IMR-90 (cell line): ENCODE results near the gene ARF3. TPM values are rescaled to one million over a fixed set of nuclear protein-coding genes. Genes with fewer than 3 reads are reported as not detected.

ENCODE experiments used
- ATAC-seq: fragments of 200-7000 bp; cut with Tn5 transposase; 2 replicates; pipeline ENCODE4 v1.9.1; 2020; ENCODE audit warnings: low read depth, mild to moderate bottlenecking, moderate library complexity
- BruUV-seq: library from RNA; stranded (reverse); fragments of 400-500 nt; replicated peaks from 2 replicates; lab custom pipeline; 2021; lab: Mats Ljungman, UMichigan
- CTCF ChIA-PET: fragments of 300-600 bp; formaldehyde crosslinking; extraction: SDS; loops from one replicate; lab custom pipeline; 2021; ENCODE audit warnings: antibody characterized with exemption; lab: Yijun Ruan, JAX
- POLR2A ChIA-PET: fragments of 300-600 bp; sonication (Branson Sonifier 250); formaldehyde crosslinking; loops from one replicate; lab custom pipeline; 2022; ENCODE audit warnings: antibody characterized with exemption; ENCODE audit not compliant: unreplicated experiment; lab: Charles Lee
- DNase-seq: peaks from one replicate; pipeline ENCODE4 v3.0.0; 2013
- H2AFZ ChIP-seq: replicated peaks from 2 replicates; pipeline ENCODE3; 2013; ENCODE audit warnings: low read length, mild to moderate bottlenecking; ENCODE audit not compliant: poor library complexity
- H2AK5ac ChIP-seq: 2 replicates; pipeline ENCODE4 v1.6.1; 2013; ENCODE audit warnings: low read depth, low read length, inconsistent platforms
- H2AK9ac ChIP-seq: replicated peaks from 2 replicates; pipeline ENCODE3; 2013; ENCODE audit warnings: mild to moderate bottlenecking, low read depth, low read length, moderate library complexity; ENCODE audit not compliant: poor library complexity
- H2BK120ac ChIP-seq: 2 replicates; pipeline ENCODE4 v1.6.1; 2013; ENCODE audit warnings: low read depth, low read length, inconsistent platforms
- H2BK15ac ChIP-seq: 3 replicates; pipeline ENCODE4 v1.6.1; 2013; ENCODE audit warnings: low read depth, low read length, inconsistent platforms
- H2BK20ac ChIP-seq: 2 replicates; pipeline ENCODE4 v1.6.1; 2013; ENCODE audit warnings: low read depth, mild to moderate bottlenecking, inconsistent platforms, low read length, moderate library complexity
- H2BK5ac ChIP-seq: 2 replicates; pipeline ENCODE4 v1.6.1; 2013; ENCODE audit warnings: mild to moderate bottlenecking, low read depth, low read length, inconsistent platforms; ENCODE audit not compliant: poor library complexity, severe bottlenecking
- H3K14ac ChIP-seq: replicated peaks from 2 replicates; pipeline ENCODE4 v1.6.1; 2013; ENCODE audit warnings: low read depth, low read length, inconsistent platforms
- H3K18ac ChIP-seq: 2 replicates; pipeline ENCODE4 v1.6.1; 2013; ENCODE audit warnings: low read depth, low read length, control low read depth
- H3K23ac ChIP-seq: 2 replicates; pipeline ENCODE4 v1.6.1; 2013; ENCODE audit warnings: low read depth, low read length, inconsistent platforms
- H3K27ac ChIP-seq: 2 replicates; pipeline ENCODE4 v1.5.1; 2013; ENCODE audit warnings: mild to moderate bottlenecking, control low read depth, low read length; ENCODE audit not compliant: insufficient read depth
- H3K27me3 ChIP-seq: 2 replicates; pipeline ENCODE4 v1.6.1; 2013; ENCODE audit warnings: low read length; ENCODE audit not compliant: control insufficient read depth, insufficient read depth
- H3K36me3 ChIP-seq: 2 replicates; pipeline ENCODE4 v1.6.1; 2013; ENCODE audit warnings: low read length, mixed read lengths; ENCODE audit not compliant: control insufficient read depth, insufficient read depth
- H3K4ac ChIP-seq: 2 replicates; pipeline ENCODE4 v1.6.1; 2013; ENCODE audit warnings: low read depth, low read length, inconsistent platforms
- H3K4me1 ChIP-seq: 2 replicates; pipeline ENCODE4 v1.6.1; 2013; ENCODE audit warnings: low read length, mixed read lengths; ENCODE audit not compliant: control insufficient read depth, insufficient read depth
- H3K4me2 ChIP-seq: 2 replicates; pipeline ENCODE4 v1.6.1; 2013; ENCODE audit warnings: low read depth, mild to moderate bottlenecking, control low read depth, low read length, moderate library complexity
- H3K4me3 ChIP-seq: 2 replicates; pipeline ENCODE4 v1.5.1; 2013; ENCODE audit warnings: low read depth, mild to moderate bottlenecking, control low read depth, low read length, moderate library complexity; ENCODE audit not compliant: insufficient read depth
- H3K56ac ChIP-seq: 2 replicates; pipeline ENCODE4 v1.6.1; 2013; ENCODE audit warnings: low read length, inconsistent platforms; ENCODE audit not compliant: insufficient read depth; ENCODE audit errors: extremely low read depth
- H3K79me1 ChIP-seq, 2 experiments: 2 replicates each; pipeline ENCODE4 v1.6.1; 2013; ENCODE audit warnings: low read length in 2 of 2, inconsistent platforms in 1 of 2, low read depth in 1 of 2
- H3K9ac ChIP-seq: 2 replicates; pipeline ENCODE4 v1.6.1; 2013; ENCODE audit warnings: low read depth, low read length, control low read depth
- H3K9me1 ChIP-seq: 2 replicates; pipeline ENCODE4 v1.6.1; 2013; ENCODE audit warnings: low read length, inconsistent platforms; ENCODE audit not compliant: insufficient read depth
- H3K9me3 ChIP-seq: 2 replicates; pipeline ENCODE4 v1.6.1; 2013; ENCODE audit warnings: low read length; ENCODE audit not compliant: control insufficient read depth, insufficient read depth
- H4K20me1 ChIP-seq: 2 replicates; pipeline ENCODE4 v1.6.1; 2013; ENCODE audit warnings: low read length, inconsistent platforms; ENCODE audit not compliant: insufficient read depth
- H4K5ac ChIP-seq: 2 replicates; pipeline ENCODE4 v1.6.1; 2013; ENCODE audit warnings: mild to moderate bottlenecking, low read depth, low read length, control low read depth
- H4K8ac ChIP-seq, 2 experiments: 2 replicates each; pipeline ENCODE4 v1.6.1; 2013; ENCODE audit warnings: low read depth in 2 of 2, low read length in 2 of 2, control low read depth in 1 of 2, inconsistent platforms in 1 of 2
- H4K91ac ChIP-seq: 2 replicates; pipeline ENCODE4 v1.6.1; 2013; ENCODE audit warnings: low read depth, low read length, inconsistent platforms; ENCODE audit not compliant: insufficient read depth
- CEBPB ChIP-seq: IDR thresholded peaks from 2 replicates; pipeline ENCODE4 v1.6.1; 2012; ENCODE audit warnings: low read depth, low read length, improper control_type of control experiment
- ELK1 ChIP-seq: fragments of 150-350 bp; IDR thresholded peaks from 2 replicates; pipeline ENCODE4 v1.6.1; 2016; ENCODE audit warnings: low read depth, mild to moderate bottlenecking, low read length, moderate library complexity, borderline replicate concordance
- FOS ChIP-seq: fragments of 150-350 bp; IDR thresholded peaks from 2 replicates; pipeline ENCODE4 v1.6.1; 2016; ENCODE audit warnings: low read depth, low read length
- MAFK ChIP-seq: IDR thresholded peaks from 2 replicates; pipeline ENCODE4 v1.6.1; 2012; ENCODE audit warnings: low read depth, low read length, improper control_type of control experiment
- MAZ ChIP-seq: IDR thresholded peaks from 2 replicates; pipeline ENCODE4 v1.6.1; 2012; ENCODE audit warnings: low read depth, mild to moderate bottlenecking, low read length, improper control_type of control experiment, moderate library complexity, borderline replicate concordance
- POLR2A ChIP-seq: IDR thresholded peaks from 2 replicates; pipeline ENCODE4 v1.6.1; 2012; ENCODE audit warnings: mild to moderate bottlenecking, low read depth, low read length
- RAD21 ChIP-seq: IDR thresholded peaks from 2 replicates; pipeline ENCODE4 v1.6.1; 2012; ENCODE audit warnings: low read length, improper control_type of control experiment
- RCOR1 ChIP-seq: IDR thresholded peaks from 2 replicates; pipeline ENCODE4 v1.6.1; 2012; ENCODE audit warnings: mild to moderate bottlenecking, low read length, improper control_type of control experiment; ENCODE audit not compliant: insufficient replicate concordance
- RFX5 ChIP-seq: IDR thresholded peaks from 2 replicates; pipeline ENCODE4 v1.8.0; 2012; ENCODE audit warnings: low read depth, mild to moderate bottlenecking, low read length, moderate library complexity
- SMC3 ChIP-seq: fragments of 150-350 bp; IDR thresholded peaks from 2 replicates; pipeline ENCODE4 v1.6.1; 2016; ENCODE audit warnings: low read depth, mild to moderate bottlenecking, antibody characterized with exemption, low read length, moderate library complexity
- USF2 ChIP-seq: fragments of 150-350 bp; IDR thresholded peaks from 2 replicates; pipeline ENCODE4 v1.6.1; 2017; ENCODE audit warnings: mild to moderate bottlenecking, antibody characterized with exemption, low read length, low read depth
- WGBS, 2 experiments: methylation state at CpG; one replicate each; pipeline versions ENCODE4 v1.1.5 to v1.1.7; 2013; ENCODE audit warnings: missing lambda C conversion rate in 2 of 2; ENCODE audit not compliant: insufficient read length in 1 of 2; ENCODE audit errors: extremely low coverage in 2 of 2; 5-methylcytosine and 5-hydroxymethylcytosine counted together
- dilution Hi-C: fragments of 300-500 bp; cut with HindIII; formaldehyde crosslinking; loops from one replicate; pipeline ENCODE4 v1.14.3; 2018; ENCODE audit warnings: low sequenced_read_pairs; ENCODE audit not compliant: unreplicated experiment
- in situ Hi-C: fragments of 300-500 bp; cut with MboI; formaldehyde crosslinking; loops from 3 replicates; pipeline ENCODE4 v1.14.3; 2019; ENCODE audit warnings: low sequenced_read_pairs, inconsistent platforms, mixed read lengths
- intact Hi-C: fragments of 100-400 bp; cut with micrococcal nuclease; formaldehyde crosslinking; loops from 2 replicates; pipeline ENCODE4 v1.10.0; 2022
- polyA plus RNA-seq, 3 experiments: library from polyadenylated mRNA; depleted of rRNA; stranded (reverse); fragments of >200 nt; gene quantifications; 2 replicates each; pipeline ENCODE4 v1.2.3, GENCODE V29; 2012; ENCODE audit warnings: low replicate concordance in 1 of 3
- total RNA-seq: library from RNA; depleted of rRNA; stranded (reverse); fragments of >200 nt; gene quantifications from 2 replicates; pipeline ENCODE4 v1.2.3, GENCODE V29; 2012

The ARF3 gene
- total and polyA plus RNA-seq, 2 of the 4 experiments (the other 2 are of a cell fraction): 97.7 to 198 TPM

GRCh38 chr12:48972952-48973483 lies 15.7 kb upstream of the ARF3 start:
- Histone ChIP-seq H3K36me3 (no peaks in the 10 kb centered on the region), H2AK5ac (0 out of 2 replicates have a peak overlapping the region, but pooled peaks have one; percentile 0), H2BK15ac (no peak overlapping the region), H3K9me1 (peaks cover 12% of the 10 kb centered on the region), H2AFZ (peak overlapping the region; percentile 28), H3K4ac (no peak overlapping the region), H3K23ac (no peak overlapping the region), H3K27me3 (peaks cover 75% of the 10 kb centered on the region), H3K9ac (no peak overlapping the region), H3K4me1 (peaks cover 14% of the 10 kb centered on the region), H3K9me3 (no peaks in the 10 kb centered on the region), H2BK20ac (no peak overlapping the region), H2BK120ac (no peak overlapping the region), H4K20me1 (peaks cover 4% of the 10 kb centered on the region), H3K56ac (no peak overlapping the region), H2BK5ac (no peak overlapping the region), H4K8ac (no peak overlapping the region), H3K14ac (no peak overlapping the region), H4K5ac (no peak overlapping the region), H3K18ac (no peak overlapping the region), H3K27ac (no peak overlapping the region), H3K79me1 (no peaks in the 10 kb centered on the region), H2AK9ac (no peak overlapping the region), H3K4me3 (no peak overlapping the region), H4K91ac (no peak overlapping the region), H3K4me2 (no peak overlapping the region)
- dilution Hi-C loops: no loop called here
- WGBS, 2 experiments: 14% methylated on average over 1 of the region's 3 CpGs; no CpG with 5 or more reads in 1 of the 2 experiments
- DNase-seq: no peak
- in situ Hi-C loops: no loop called here
- no peak for ATAC-seq
- TF ChIP-seq ELK1 (no peak), POLR2A (no peak), RAD21 (no peak), MAZ (no peak), SMC3 (no peak), MAFK (no peak), FOS (no peak), RCOR1 (no peak), CEBPB (no peak), USF2 (no peak), RFX5 (no peak)
- BruUV-seq: no TSS peak
- ChIA-PET POLR2A (no interaction called here), CTCF (interaction anchor here (1.0 kb wide), 1 partner anchor 15 kb away, joined by 4 read pairs; no protein-coding TSS in a partner anchor)
- intact Hi-C loops: no loop called here
